GM23248 (cell line): ENCODE results near the gene INPP4A. TPM values are rescaled to one million over a fixed set of nuclear protein-coding genes. Genes with fewer than 3 reads are reported as not detected.

Source experiments
- DNase-seq: peaks from one replicate; pipeline ENCODE4 v3.0.0-alpha.2; 2015
- H2AFZ ChIP-seq: fragments of 200-600 bp; sonication (generic); 2 replicates; pipeline ENCODE4 v1.6.1; 2016; ENCODE audit warnings: antibody characterized with exemption
- H3F3A ChIP-seq: fragments of 200-600 bp; sonication (generic); 2 replicates; pipeline ENCODE4 v1.6.1; 2016; ENCODE audit warnings: mild to moderate bottlenecking, antibody characterized with exemption, mixed run types; ENCODE audit not compliant: insufficient read depth
- H3K27ac ChIP-seq: fragments of 200-600 bp; sonication (generic); 2 replicates; pipeline ENCODE4 v1.5.1; 2016; ENCODE audit warnings: mild to moderate bottlenecking
- H3K27me3 ChIP-seq: fragments of 200-600 bp; sonication (generic); replicated peaks from 2 replicates; pipeline ENCODE4 v1.6.1; 2016; ENCODE audit warnings: mild to moderate bottlenecking; ENCODE audit not compliant: insufficient read depth
- H3K36me3 ChIP-seq: fragments of 200-600 bp; sonication (generic); 2 replicates; pipeline ENCODE4 v1.6.1; 2016; ENCODE audit warnings: low read depth, mild to moderate bottlenecking
- H3K4me1 ChIP-seq: fragments of 200-600 bp; sonication (generic); 2 replicates; pipeline ENCODE4 v1.6.1; 2016; ENCODE audit warnings: mild to moderate bottlenecking; ENCODE audit not compliant: insufficient read depth
- H3K4me2 ChIP-seq: fragments of 200-600 bp; sonication (generic); one replicate; pipeline ENCODE4 v1.6.1; 2016; ENCODE audit warnings: mild to moderate bottlenecking; ENCODE audit not compliant: unreplicated experiment
- H3K4me3 ChIP-seq: fragments of 200-600 bp; sonication (generic); 2 replicates; pipeline ENCODE4 v1.5.1; 2016; ENCODE audit warnings: mild to moderate bottlenecking
- H3K79me2 ChIP-seq: fragments of 200-600 bp; sonication (generic); 2 replicates; pipeline ENCODE4 v1.6.1; 2016; ENCODE audit warnings: mild to moderate bottlenecking; ENCODE audit not compliant: insufficient read depth
- H3K9ac ChIP-seq: fragments of 200-600 bp; sonication (generic); 2 replicates; pipeline ENCODE4 v1.6.1; 2016; ENCODE audit warnings: mild to moderate bottlenecking
- H3K9me2 ChIP-seq: fragments of 200-600 bp; sonication (generic); 2 replicates; pipeline ENCODE4 v1.6.1; 2016; ENCODE audit warnings: mixed run types, mild to moderate bottlenecking, moderate library complexity; ENCODE audit not compliant: insufficient read depth
- H3K9me3 ChIP-seq: fragments of 200-600 bp; sonication (generic); one replicate; pipeline ENCODE4 v1.6.1; 2017; ENCODE audit warnings: low read depth
- H4K20me1 ChIP-seq: fragments of 200-600 bp; sonication (generic); 2 replicates; pipeline ENCODE4 v1.6.0; 2016; ENCODE audit not compliant: insufficient read depth
- EZH2 ChIP-seq: fragments of 200-600 bp; sonication (generic); IDR thresholded peaks from 2 replicates; pipeline ENCODE4 v1.6.1; 2018; ENCODE audit warnings: antibody characterized with exemption, mild to moderate bottlenecking; ENCODE audit not compliant: insufficient read depth, poor library complexity, severe bottlenecking
- EZH2phosphoT487 ChIP-seq: fragments of 200-600 bp; sonication (generic); IDR thresholded peaks from 2 replicates; pipeline ENCODE4 v1.6.1; 2018; ENCODE audit warnings: antibody characterized with exemption, moderate library complexity, mild to moderate bottlenecking, low read depth; ENCODE audit not compliant: insufficient read depth
- WGBS, 2 experiments: methylation state at CpG; one replicate each; pipeline ENCODE4 v1.1.6; 2015 to 2017; ENCODE audit warnings: low lambda C conversion rate in 2 of 2, low coverage in 1 of 2; ENCODE audit errors: missing lambda C conversion rate in 2 of 2; 5-methylcytosine and 5-hydroxymethylcytosine counted together
- in situ Hi-C: fragments of 300-500 bp; cut with MboI; formaldehyde crosslinking; loops from 2 replicates; pipeline ENCODE4 v1.15.0; 2020
- polyA plus RNA-seq: library from polyadenylated mRNA; unstranded; fragments of >200 nt; fragmentation: Nextera tagmentation; extraction: Ambion mirVana; gene quantifications from 2 replicates; pipeline ENCODE4 v1.2.1, GENCODE V29; 2016
- total RNA-seq: library from RNA; depleted of rRNA; stranded (reverse); fragments of >200 nt; shearing (Covaris generic); gene quantifications from 2 replicates; pipeline ENCODE4 v1.2.3, GENCODE V29; 2014

Gene INPP4A
- total and polyA plus RNA-seq, 2 experiments from 2014 or later: 9.5 to 16.0 TPM

GRCh38 chr2:98502556-98503335 is 58.1 kb downstream of the INPP4A start:
- Histone ChIP-seq H3K79me2 (peaks cover 6% of the 10 kb centered on the region; the same call in 1 of the 2 replicates), H3K27ac (peak overlapping the region; percentile 43), H3F3A (peaks cover 16% of the 10 kb centered on the region), H3K4me1 (peaks cover 34% of the 10 kb centered on the region), H3K36me3 (no peaks in the 10 kb centered on the region), H3K9me3 (no peaks in the 10 kb centered on the region), H3K27me3 (no peaks in the 10 kb centered on the region), H3K4me3 (no peak overlapping the region), H3K9ac (no peak overlapping the region), H3K9me2 (no peaks in the 10 kb centered on the region), H2AFZ (no peak overlapping the region), H3K4me2 (no peak overlapping the region), H4K20me1 (no peaks in the 10 kb centered on the region)
- in situ Hi-C loops: no loop called here
- DNase-seq: peak; percentile 73
- WGBS, 2 experiments: 71 to 73% methylated on average over 4 of the region's 4 CpGs
- no peak for TF ChIP-seq EZH2phosphoT487
- no peak for TF ChIP-seq EZH2

GRCh38 chr2:98503481-98504105 is 58.9 kb downstream of the INPP4A start:
- peak; percentile 51 for DNase-seq
- Histone ChIP-seq H4K20me1 (no peaks in the 10 kb centered on the region), H3F3A (peaks cover 16% of the 10 kb centered on the region), H3K9me2 (no peaks in the 10 kb centered on the region), H3K4me2 (no peak overlapping the region), H3K36me3 (no peaks in the 10 kb centered on the region), H2AFZ (no peak overlapping the region), H3K27ac (no peak overlapping the region), H3K79me2 (peaks cover 6% of the 10 kb centered on the region; the same call in 1 of the 2 replicates), H3K9me3 (no peaks in the 10 kb centered on the region), H3K4me1 (peaks cover 34% of the 10 kb centered on the region), H3K27me3 (no peaks in the 10 kb centered on the region), H3K4me3 (no peak overlapping the region), H3K9ac (no peak overlapping the region)
- TF ChIP-seq EZH2: no peak
- TF ChIP-seq EZH2phosphoT487: no peak
- WGBS, 2 experiments: 63 to 72% methylated on average over 2 of the region's 2 CpGs
- in situ Hi-C loops: no loop called here

GRCh38 chr2:98504381-98505109 is 59.9 kb downstream of the INPP4A start:
- Histone ChIP-seq H3F3A (peaks cover 16% of the 10 kb centered on the region), H4K20me1 (no peaks in the 10 kb centered on the region), H3K9me3 (no peaks in the 10 kb centered on the region), H3K79me2 (peaks cover 6% of the 10 kb centered on the region; the same call in 1 of the 2 replicates), H3K9me2 (no peaks in the 10 kb centered on the region), H3K27me3 (no peaks in the 10 kb centered on the region), H2AFZ (no peak overlapping the region), H3K36me3 (no peaks in the 10 kb centered on the region), H3K9ac (no peak overlapping the region), H3K4me3 (no peak overlapping the region), H3K27ac (no peak overlapping the region), H3K4me1 (peaks cover 34% of the 10 kb centered on the region), H3K4me2 (no peak overlapping the region)
- TF ChIP-seq EZH2 (no peak), EZH2phosphoT487 (no peak)
- WGBS, 2 experiments: 29 to 30% methylated on average over 8 of the region's 8 CpGs
- DNase-seq: peak; percentile 42
- in situ Hi-C loops: no loop called here

GRCh38 chr2:98505311-98505808 is 60.7 kb downstream of the INPP4A start:
- peaks cover 6% of the 10 kb centered on the region; the same call in 1 of the 2 replicates for H3K79me2 ChIP-seq
- H3K4me2 ChIP-seq: no peak overlapping the region
- no peaks in the 10 kb centered on the region for H4K20me1 ChIP-seq
- in situ Hi-C loops: no loop called here
- WGBS, 2 experiments: 42% methylated on average over 7 of the region's 7 CpGs
- no peak overlapping the region for H3K9ac ChIP-seq
- no peak overlapping the region for H2AFZ ChIP-seq
- no peaks in the 10 kb centered on the region for H3K9me2 ChIP-seq
- TF ChIP-seq EZH2: no peak
- TF ChIP-seq EZH2phosphoT487: no peak
- H3K27me3 ChIP-seq: no peaks in the 10 kb centered on the region
- no peak overlapping the region for H3K27ac ChIP-seq
- H3K4me3 ChIP-seq: no peak overlapping the region
- no peaks in the 10 kb centered on the region for H3K36me3 ChIP-seq
- H3K4me1 ChIP-seq: peaks cover 34% of the 10 kb centered on the region
- no peaks in the 10 kb centered on the region for H3K9me3 ChIP-seq
- peaks cover 16% of the 10 kb centered on the region for H3F3A ChIP-seq
- peak; percentile 49 for DNase-seq
